ENCODE results near the gene NPVF. TPM values are rescaled to one million over a fixed set of nuclear protein-coding genes. Genes with fewer than 3 reads are reported as not detected.

The NPVF gene
- polyA plus RNA-seq, 1 donor from 2014 or later: not detected

DNA sequence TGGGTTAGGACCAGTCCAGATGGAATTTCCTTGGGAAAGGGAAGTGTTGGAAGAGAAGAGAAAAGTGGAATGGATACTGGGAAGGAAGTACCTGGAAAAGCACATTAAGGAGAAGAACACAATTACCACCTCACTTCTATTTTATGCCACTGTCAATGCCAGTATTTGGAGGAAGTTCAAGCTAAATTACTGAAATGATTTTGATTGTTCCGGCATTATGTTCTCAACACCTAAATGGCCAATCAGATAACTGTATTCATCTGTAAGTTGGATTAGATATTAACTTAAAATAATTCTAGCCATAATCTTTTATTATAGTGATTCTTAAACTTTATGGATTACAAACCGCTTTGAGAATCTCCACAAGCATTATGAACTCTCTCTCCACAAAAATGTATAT is 7.3 kb downstream of the NPVF start:
- no peak overlapping the region for H2AFZ ChIP-seq (ENCODE audit: low read depth, low read length)

DNA sequence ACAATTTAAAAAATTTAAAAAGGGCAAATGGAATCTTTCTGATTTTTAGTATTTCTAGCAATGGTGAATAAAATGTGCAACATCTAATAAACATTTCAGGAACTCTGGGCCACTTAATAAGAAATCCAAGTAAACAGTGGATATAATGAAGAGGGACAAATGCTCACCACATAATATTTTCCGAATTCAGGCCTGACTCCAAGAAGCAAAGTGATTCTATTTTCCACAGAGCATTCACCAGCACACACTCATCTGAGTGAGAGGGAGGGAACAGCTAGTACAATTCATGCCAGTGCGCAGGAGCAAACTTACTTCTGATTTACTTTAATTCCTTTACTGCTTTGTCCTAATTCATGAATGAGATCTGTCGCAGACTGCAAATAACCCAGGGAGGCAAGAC is 10.1 kb downstream of the NPVF start:
- H2AFZ ChIP-seq (ENCODE audit: low read depth, low read length): no peak overlapping the region
- H3K9me3 ChIP-seq (ENCODE audit: low read length): no peaks in the 10 kb centered on the region
- H3K4me3 ChIP-seq (ENCODE audit: low read length): no peak overlapping the region
- H3K79me2 ChIP-seq (replicated peaks; ENCODE audit: insufficient read depth, low read length): no peaks in the 10 kb centered on the region
- H3K9ac ChIP-seq (ENCODE audit: low read length): no peak overlapping the region
- no peaks in the 10 kb centered on the region for H3K9me2 ChIP-seq (ENCODE audit: insufficient read depth, low read length)
- H3K27me3 ChIP-seq (ENCODE audit: insufficient read depth, low read depth, low read length): no peaks in the 10 kb centered on the region
- TF ChIP-seq EZH2 (IDR thresholded peaks at IDR 0.05; ENCODE audit: borderline replicate concordance, insufficient read depth, low read length, poor library complexity, severe bottlenecking): no peak
- no peak for TF ChIP-seq TAF1 (IDR thresholded peaks at IDR 0.05; ENCODE audit: low read depth)
- no peak for TF ChIP-seq POLR2AphosphoS5 (IDR thresholded peaks at IDR 0.05)
- TF ChIP-seq RAD21 (conservative IDR thresholded peaks at IDR 0.05): no peak
- no peak for TF ChIP-seq SMC3 (conservative IDR thresholded peaks at IDR 0.05; ENCODE audit: poor library complexity)
- no peak for TF ChIP-seq MXI1 (conservative IDR thresholded peaks at IDR 0.05; ENCODE audit: poor library complexity, severe bottlenecking)
- TF ChIP-seq, protein P1, sequence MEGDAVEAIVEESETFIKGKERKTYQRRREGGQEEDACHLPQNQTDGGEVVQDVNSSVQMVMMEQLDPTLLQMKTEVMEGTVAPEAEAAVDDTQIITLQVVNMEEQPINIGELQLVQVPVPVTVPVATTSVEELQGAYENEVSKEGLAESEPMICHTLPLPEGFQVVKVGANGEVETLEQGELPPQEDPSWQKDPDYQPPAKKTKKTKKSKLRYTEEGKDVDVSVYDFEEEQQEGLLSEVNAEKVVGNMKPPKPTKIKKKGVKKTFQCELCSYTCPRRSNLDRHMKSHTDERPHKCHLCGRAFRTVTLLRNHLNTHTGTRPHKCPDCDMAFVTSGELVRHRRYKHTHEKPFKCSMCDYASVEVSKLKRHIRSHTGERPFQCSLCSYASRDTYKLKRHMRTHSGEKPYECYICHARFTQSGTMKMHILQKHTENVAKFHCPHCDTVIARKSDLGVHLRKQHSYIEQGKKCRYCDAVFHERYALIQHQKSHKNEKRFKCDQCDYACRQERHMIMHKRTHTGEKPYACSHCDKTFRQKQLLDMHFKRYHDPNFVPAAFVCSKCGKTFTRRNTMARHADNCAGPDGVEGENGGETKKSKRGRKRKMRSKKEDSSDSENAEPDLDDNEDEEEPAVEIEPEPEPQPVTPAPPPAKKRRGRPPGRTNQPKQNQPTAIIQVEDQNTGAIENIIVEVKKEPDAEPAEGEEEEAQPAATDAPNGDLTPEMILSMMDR (IDR thresholded peaks at IDR 0.05; ENCODE audit: poor library complexity, severe bottlenecking): no peak
- TF ChIP-seq EP300 (conservative IDR thresholded peaks at IDR 0.05; ENCODE audit: poor library complexity, severe bottlenecking): no peak
- TF ChIP-seq, protein P2, sequence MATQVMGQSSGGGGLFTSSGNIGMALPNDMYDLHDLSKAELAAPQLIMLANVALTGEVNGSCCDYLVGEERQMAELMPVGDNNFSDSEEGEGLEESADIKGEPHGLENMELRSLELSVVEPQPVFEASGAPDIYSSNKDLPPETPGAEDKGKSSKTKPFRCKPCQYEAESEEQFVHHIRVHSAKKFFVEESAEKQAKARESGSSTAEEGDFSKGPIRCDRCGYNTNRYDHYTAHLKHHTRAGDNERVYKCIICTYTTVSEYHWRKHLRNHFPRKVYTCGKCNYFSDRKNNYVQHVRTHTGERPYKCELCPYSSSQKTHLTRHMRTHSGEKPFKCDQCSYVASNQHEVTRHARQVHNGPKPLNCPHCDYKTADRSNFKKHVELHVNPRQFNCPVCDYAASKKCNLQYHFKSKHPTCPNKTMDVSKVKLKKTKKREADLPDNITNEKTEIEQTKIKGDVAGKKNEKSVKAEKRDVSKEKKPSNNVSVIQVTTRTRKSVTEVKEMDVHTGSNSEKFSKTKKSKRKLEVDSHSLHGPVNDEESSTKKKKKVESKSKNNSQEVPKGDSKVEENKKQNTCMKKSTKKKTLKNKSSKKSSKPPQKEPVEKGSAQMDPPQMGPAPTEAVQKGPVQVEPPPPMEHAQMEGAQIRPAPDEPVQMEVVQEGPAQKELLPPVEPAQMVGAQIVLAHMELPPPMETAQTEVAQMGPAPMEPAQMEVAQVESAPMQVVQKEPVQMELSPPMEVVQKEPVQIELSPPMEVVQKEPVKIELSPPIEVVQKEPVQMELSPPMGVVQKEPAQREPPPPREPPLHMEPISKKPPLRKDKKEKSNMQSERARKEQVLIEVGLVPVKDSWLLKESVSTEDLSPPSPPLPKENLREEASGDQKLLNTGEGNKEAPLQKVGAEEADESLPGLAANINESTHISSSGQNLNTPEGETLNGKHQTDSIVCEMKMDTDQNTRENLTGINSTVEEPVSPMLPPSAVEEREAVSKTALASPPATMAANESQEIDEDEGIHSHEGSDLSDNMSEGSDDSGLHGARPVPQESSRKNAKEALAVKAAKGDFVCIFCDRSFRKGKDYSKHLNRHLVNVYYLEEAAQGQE (IDR thresholded peaks at IDR 0.05; ENCODE audit: borderline replicate concordance): no peak
- no peaks in the 10 kb centered on the region for H4K20me1 ChIP-seq (ENCODE audit: insufficient read depth)
- H3K27ac ChIP-seq (ENCODE audit: low read length): no peak overlapping the region
- no peaks in the 10 kb centered on the region for H3F3A ChIP-seq (ENCODE audit: insufficient read depth, low read length, poor library complexity, severe bottlenecking)
- H3K36me3 ChIP-seq (ENCODE audit: insufficient read depth, low read length): no peaks in the 10 kb centered on the region
- no peak overlapping the region for H3K4me2 ChIP-seq (ENCODE audit: low read length)

More for the DNA sequence above, 7.3 kb downstream of the NPVF start:
- no peak overlapping the region for H3K4me2 ChIP-seq (ENCODE audit: low read length)
- H3K79me2 ChIP-seq (replicated peaks; ENCODE audit: insufficient read depth, low read length): no peaks in the 10 kb centered on the region
- TF ChIP-seq RAD21 (conservative IDR thresholded peaks at IDR 0.05): no peak
- no peak for TF ChIP-seq TAF1 (IDR thresholded peaks at IDR 0.05; ENCODE audit: low read depth)
- TF ChIP-seq, protein P1 (IDR thresholded peaks at IDR 0.05; ENCODE audit: poor library complexity, severe bottlenecking): no peak
- no peak for TF ChIP-seq EZH2 (IDR thresholded peaks at IDR 0.05; ENCODE audit: borderline replicate concordance, insufficient read depth, low read length, poor library complexity, severe bottlenecking)
- no peak for TF ChIP-seq SMC3 (conservative IDR thresholded peaks at IDR 0.05; ENCODE audit: poor library complexity)
- TF ChIP-seq EP300 (conservative IDR thresholded peaks at IDR 0.05; ENCODE audit: poor library complexity, severe bottlenecking): no peak
- no peak for TF ChIP-seq POLR2AphosphoS5 (IDR thresholded peaks at IDR 0.05)
- TF ChIP-seq MXI1 (conservative IDR thresholded peaks at IDR 0.05; ENCODE audit: poor library complexity, severe bottlenecking): no peak
- TF ChIP-seq, protein P2 (IDR thresholded peaks at IDR 0.05; ENCODE audit: borderline replicate concordance): no peak
- H3K27ac ChIP-seq (ENCODE audit: low read length): no peak overlapping the region
- no peaks in the 10 kb centered on the region for H3K27me3 ChIP-seq (ENCODE audit: insufficient read depth, low read depth, low read length)
- no peak overlapping the region for H3K9ac ChIP-seq (ENCODE audit: low read length)
- H3K9me3 ChIP-seq (ENCODE audit: low read length): no peaks in the 10 kb centered on the region
- H3K4me3 ChIP-seq (ENCODE audit: low read length): no peak overlapping the region
- H3K36me3 ChIP-seq (ENCODE audit: insufficient read depth, low read length): no peaks in the 10 kb centered on the region
- H3K9me2 ChIP-seq (ENCODE audit: insufficient read depth, low read length): no peaks in the 10 kb centered on the region
- H4K20me1 ChIP-seq (ENCODE audit: insufficient read depth): no peaks in the 10 kb centered on the region
- no peaks in the 10 kb centered on the region for H3F3A ChIP-seq (ENCODE audit: insufficient read depth, low read length, poor library complexity, severe bottlenecking)

Data from neural cell (in vitro differentiated cells).